Activated CD4-positive, alpha-beta memory T cell treated with anti-CD3 and anti-CD28 coated beads, Interleukin-2, amount 10 ng/mL, durations not matched to agents 7 days and 5 days (primary cell): Measurements from ENCODE around the gene WIPF1. TPM values are rescaled to one million over a fixed set of nuclear protein-coding genes. Genes with fewer than 3 reads are reported as not detected.

Source experiments
- CTCF ChIA-PET: fragments of 350-600 bp; sonication (Branson Sonifier 250); formaldehyde crosslinking; loops from one replicate; lab custom pipeline; 2021; ENCODE audit warnings: antibody characterized with exemption, inconsistent platforms; lab: Charles Lee
- POLR2A ChIA-PET: fragments of 350-600 bp; sonication (Branson Sonifier 250); formaldehyde crosslinking; loops from one replicate; lab custom pipeline; 2021; ENCODE audit warnings: antibody characterized with exemption; lab: Charles Lee
- DNase-seq: peaks from one replicate; pipeline ENCODE4 v3.0.0-alpha.2; 2020
- H3K27ac Mint-ChIP-seq: one replicate; pipeline ENCODE4 v1.8.0; 2021; ENCODE audit warnings: mild to moderate bottlenecking, mixed read lengths
- H3K27me3 Mint-ChIP-seq: one replicate; pipeline ENCODE4 v1.8.0; 2021; ENCODE audit warnings: mixed read lengths
- H3K36me3 Mint-ChIP-seq: one replicate; pipeline ENCODE4 v1.8.0; 2021; ENCODE audit warnings: low read depth, mixed read lengths
- H3K4me1 Mint-ChIP-seq: one replicate; pipeline ENCODE4 v1.8.0; 2021; ENCODE audit warnings: mixed read lengths
- H3K4me3 Mint-ChIP-seq: one replicate; pipeline ENCODE4 v1.8.0; 2021; ENCODE audit warnings: mild to moderate bottlenecking, mixed read lengths
- H3K9me3 Mint-ChIP-seq: one replicate; pipeline ENCODE4 v1.8.0; 2021; ENCODE audit warnings: mixed read lengths
- total RNA-seq, 2 experiments: library from RNA; stranded (reverse); gene quantifications; one replicate each; pipeline ENCODE4 v1.2.3, GENCODE V29; 2021

The WIPF1 gene
- total RNA-seq, 2 experiments from 2014 or later = 574 to 590 TPM

GRCh38 chr2:174586418-174587295 is 10.9 kb downstream of the WIPF1 start:
- Mint-ChIP-seq H3K4me3 (no peak overlapping the region), H3K36me3 (peaks cover 81% of the 10 kb centered on the region)
- no peak for DNase-seq

GRCh38 chr2:174585657-174586252 is 11.8 kb downstream of the WIPF1 start:
- no peak overlapping the region for H3K4me3 Mint-ChIP-seq
- POLR2A ChIA-PET = interaction anchor here (17.5 kb wide), 1 partner anchor 10 kb away, joined by 204 read pairs; the partner anchor contains the start of gene WIPF1
- H3K4me1 Mint-ChIP-seq = peaks cover 88% of the 10 kb centered on the region
- DNase-seq = no peak
- H3K9me3 Mint-ChIP-seq = no peaks in the 10 kb centered on the region
- CTCF ChIA-PET = interaction anchor here (1.2 to 2.0 kb wide), 3 partner anchors 8 to 17 kb away, joined by 3 to 5 read pairs (median 4); partner anchors contain the start of gene WIPF1
- H3K36me3 Mint-ChIP-seq = peaks cover 81% of the 10 kb centered on the region
- peak overlapping the region; percentile 66 for H3K27ac Mint-ChIP-seq
- no peaks in the 10 kb centered on the region for H3K27me3 Mint-ChIP-seq

More at GRCh38 chr2:174586418-174587295, 10.9 kb downstream of the WIPF1 start:
- peak overlapping the region; percentile 69 for H3K27ac Mint-ChIP-seq
- H3K27me3 Mint-ChIP-seq = no peaks in the 10 kb centered on the region
- POLR2A ChIA-PET = interaction anchor here (1.1 to 17.5 kb wide), 4 partner anchors 9 to 32 kb away, joined by 3 to 204 read pairs (median 4); partner anchors contain the start of gene WIPF1
- H3K9me3 Mint-ChIP-seq = no peaks in the 10 kb centered on the region
- peaks cover 90% of the 10 kb centered on the region for H3K4me1 Mint-ChIP-seq
- CTCF ChIA-PET = interaction anchor here (1.2 to 1.4 kb wide), 4 partner anchors 9 to 111 kb away, joined by 3 to 4 read pairs (median 3); partner anchors contain the start of gene WIPF1

DNA sequence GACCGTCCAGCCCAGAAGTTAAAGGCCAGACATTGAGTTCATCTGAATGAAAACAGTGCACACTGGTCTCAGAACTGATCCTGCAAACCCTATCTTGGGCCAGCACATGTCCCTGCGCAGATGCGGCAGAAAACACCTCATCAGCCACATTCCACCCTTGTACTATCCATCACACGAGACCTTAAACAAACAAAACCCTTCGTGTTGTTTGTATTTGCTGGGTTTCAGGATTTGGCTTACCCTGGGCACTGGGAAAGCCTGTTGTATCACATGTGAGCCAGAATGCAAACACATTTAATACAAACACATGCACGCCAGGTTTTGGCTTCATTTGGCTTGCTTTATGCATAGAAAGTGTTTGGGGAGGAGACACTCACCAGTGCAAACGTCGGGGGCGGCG is 12.5 kb downstream of the WIPF1 start:
- Mint-ChIP-seq H3K4me3 (no peak overlapping the region), H3K9me3 (no peaks in the 10 kb centered on the region), H3K4me1 (peaks cover 89% of the 10 kb centered on the region), H3K36me3 (peaks cover 82% of the 10 kb centered on the region), H3K27ac (no peak overlapping the region), H3K27me3 (no peaks in the 10 kb centered on the region)
- DNase-seq = no peak
- ChIA-PET CTCF (interaction anchor here (2.0 kb wide), 1 partner anchor 18 kb away, joined by 5 read pairs; no protein-coding TSS in a partner anchor), POLR2A (interaction anchor here (17.5 kb wide), 1 partner anchor 11 kb away, joined by 204 read pairs; the partner anchor contains the start of gene WIPF1)

DNA sequence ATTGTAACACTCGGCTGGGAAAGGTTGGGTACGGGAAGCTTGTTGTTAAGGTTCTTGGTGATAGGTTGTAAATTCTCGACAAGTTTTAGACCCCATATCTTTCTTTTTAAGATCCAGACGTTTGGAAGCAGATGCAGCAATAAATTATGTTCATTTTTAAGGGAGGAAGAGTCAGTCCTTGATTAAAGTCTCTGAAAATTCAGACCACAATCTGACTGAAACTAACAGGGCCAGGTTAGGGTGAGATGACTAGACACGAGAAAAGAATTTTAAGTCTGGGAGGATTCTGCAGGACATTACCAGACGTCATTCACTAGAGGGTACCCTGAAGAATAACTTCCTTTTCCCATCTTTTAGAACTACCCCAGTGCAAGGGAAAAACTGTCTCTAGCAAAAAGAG is 16.1 kb downstream of the WIPF1 start:
- H3K9me3 Mint-ChIP-seq = no peaks in the 10 kb centered on the region
- H3K4me1 Mint-ChIP-seq = peaks cover 79% of the 10 kb centered on the region
- peak overlapping the region; percentile 47 for H3K27ac Mint-ChIP-seq
- no peak overlapping the region for H3K4me3 Mint-ChIP-seq
- H3K36me3 Mint-ChIP-seq = peaks cover 85% of the 10 kb centered on the region
- CTCF ChIA-PET = interaction anchor here (0.9 to 11.6 kb wide), 6 partner anchors 22 to 116 kb away, joined by 3 to 85 read pairs (median 4); no protein-coding TSS in a partner anchor
- DNase-seq = no peak
- H3K27me3 Mint-ChIP-seq = no peaks in the 10 kb centered on the region
- POLR2A ChIA-PET = interaction anchor here (0.9 to 17.5 kb wide), 5 partner anchors 14 to 106 kb away, joined by 4 to 204 read pairs (median 4); partner anchors contain the start of gene WIPF1

GRCh38 chr2:174580951-174581350 is 16.7 kb downstream of the WIPF1 start:
- ChIA-PET CTCF (interaction anchor here (0.6 to 11.6 kb wide), 5 partner anchors 72 to 121 kb away, joined by 3 to 85 read pairs (median 5); no protein-coding TSS in a partner anchor), POLR2A (interaction anchor here (0.8 to 17.5 kb wide), 4 partner anchors 15 to 107 kb away, joined by 3 to 204 read pairs (median 5); partner anchors contain the start of gene WIPF1)
- no peak overlapping the region for H3K4me3 Mint-ChIP-seq
- peaks cover 77% of the 10 kb centered on the region for H3K4me1 Mint-ChIP-seq
- no peaks in the 10 kb centered on the region for H3K27me3 Mint-ChIP-seq
- DNase-seq = no peak
- no peak overlapping the region for H3K27ac Mint-ChIP-seq
- peaks cover 86% of the 10 kb centered on the region for H3K36me3 Mint-ChIP-seq
- no peaks in the 10 kb centered on the region for H3K9me3 Mint-ChIP-seq

- ChIA-PET POLR2A (interaction anchor here (1.0 to 17.5 kb wide), 4 partner anchors 18 to 104 kb away, joined by 3 to 204 read pairs (median 6); partner anchors contain the start of gene WIPF1), CTCF (interaction anchor here (0.8 to 11.6 kb wide), 14 partner anchors 8 to 121 kb away, joined by 3 to 85 read pairs (median 6); no protein-coding TSS in a partner anchor)
- Mint-ChIP-seq H3K4me1 (peaks cover 78% of the 10 kb centered on the region), H3K9me3 (no peaks in the 10 kb centered on the region), H3K36me3 (peaks cover 91% of the 10 kb centered on the region), H3K4me3 (no peak overlapping the region), H3K27me3 (no peaks in the 10 kb centered on the region), H3K27ac (no peak overlapping the region)
- peak; percentile 57 for DNase-seq
These were observed 19.5 kb downstream of the WIPF1 start for GRCh38 chr2:174577967-174578589.

- POLR2A ChIA-PET = interaction anchor here (17.5 kb wide), 1 partner anchor 20 kb away, joined by 204 read pairs; the partner anchor contains the start of gene WIPF1
- Mint-ChIP-seq H3K4me1 (peaks cover 74% of the 10 kb centered on the region), H3K9me3 (no peaks in the 10 kb centered on the region)
These were observed 22.4 kb downstream of the WIPF1 start for GRCh38 chr2:174575124-174575776.

DNA sequence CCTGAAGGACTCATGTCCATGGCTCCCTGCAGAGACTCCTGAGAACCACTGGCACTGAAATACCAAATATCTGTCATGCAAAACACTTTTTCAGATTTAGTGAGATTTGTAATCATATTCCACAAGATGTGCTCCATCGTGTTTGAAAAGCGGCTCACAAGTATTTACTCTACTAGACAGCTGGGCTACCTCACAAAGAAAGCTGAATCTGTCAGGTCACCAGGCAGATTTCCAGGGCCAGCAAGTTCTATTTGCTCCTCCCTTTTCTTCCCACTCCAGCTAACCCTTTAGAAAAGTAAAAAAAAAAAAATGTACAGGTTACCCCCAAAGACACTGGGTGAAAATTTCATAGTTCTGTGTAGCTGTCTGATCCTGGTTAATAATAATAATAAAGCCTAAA is 22.9 kb downstream of the WIPF1 start:
- Mint-ChIP-seq H3K27ac (peak overlapping the region; percentile 35), H3K36me3 (peaks cover 93% of the 10 kb centered on the region), H3K4me1 (peaks cover 76% of the 10 kb centered on the region), H3K4me3 (no peak overlapping the region), H3K9me3 (no peaks in the 10 kb centered on the region), H3K27me3 (no peaks in the 10 kb centered on the region)
- CTCF ChIA-PET = interaction anchor here (0.6 to 11.6 kb wide), 5 partner anchors 23 to 121 kb away, joined by 3 to 85 read pairs (median 5); partner anchors contain the start of gene WIPF1
- DNase-seq = no peak
- POLR2A ChIA-PET = interaction anchor here (17.5 kb wide), 1 partner anchor 21 kb away, joined by 204 read pairs; the partner anchor contains the start of gene WIPF1

More at GRCh38 chr2:174575124-174575776, 22.4 kb downstream of the WIPF1 start:
- no peaks in the 10 kb centered on the region for H3K27me3 Mint-ChIP-seq
- H3K27ac Mint-ChIP-seq = peak overlapping the region; percentile 14
- CTCF ChIA-PET = interaction anchor here (0.6 to 11.6 kb wide), 5 partner anchors 20 to 1696 kb away, joined by 3 to 85 read pairs (median 3); no protein-coding TSS in a partner anchor
- DNase-seq = no peak
- H3K4me3 Mint-ChIP-seq = no peak overlapping the region
- H3K36me3 Mint-ChIP-seq = peaks cover 93% of the 10 kb centered on the region

DNA sequence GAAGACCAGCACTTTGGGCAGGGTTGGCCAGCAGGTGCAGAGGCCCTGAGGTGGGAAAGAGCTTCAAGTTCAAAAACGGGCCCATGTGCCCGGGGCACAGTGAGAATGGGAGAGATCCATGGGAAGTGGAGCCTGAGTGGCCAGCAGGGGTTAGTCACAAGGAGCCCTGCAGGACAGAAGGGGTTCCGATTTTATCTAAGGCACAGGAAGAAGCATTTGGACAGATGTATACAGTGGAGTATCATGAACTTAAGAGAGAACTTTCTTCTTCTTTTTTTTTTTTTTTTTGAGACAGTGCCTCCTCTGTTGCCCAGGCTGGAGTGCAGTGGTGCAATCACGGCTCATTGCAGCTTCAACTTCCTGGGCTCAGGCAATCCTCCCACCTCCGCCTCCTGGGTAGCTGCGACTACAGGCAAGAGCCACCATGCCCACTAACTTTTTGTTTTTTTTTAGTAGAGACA is 24.0 kb downstream of the WIPF1 start:
- Mint-ChIP-seq H3K36me3 (peaks cover 93% of the 10 kb centered on the region), H3K9me3 (no peaks in the 10 kb centered on the region), H3K27me3 (no peaks in the 10 kb centered on the region), H3K27ac (peak overlapping the region; percentile 24), H3K4me3 (no peak overlapping the region), H3K4me1 (peaks cover 77% of the 10 kb centered on the region)
- peak; percentile 39 for DNase-seq
- ChIA-PET CTCF (interaction anchor here (0.7 to 11.6 kb wide), 5 partner anchors 20 to 956 kb away, joined by 3 to 85 read pairs (median 5); partner anchors contain the start of gene WIPF1), POLR2A (interaction anchor here (17.5 kb wide), 1 partner anchor 22 kb away, joined by 204 read pairs; the partner anchor contains the start of gene WIPF1)

DNA sequence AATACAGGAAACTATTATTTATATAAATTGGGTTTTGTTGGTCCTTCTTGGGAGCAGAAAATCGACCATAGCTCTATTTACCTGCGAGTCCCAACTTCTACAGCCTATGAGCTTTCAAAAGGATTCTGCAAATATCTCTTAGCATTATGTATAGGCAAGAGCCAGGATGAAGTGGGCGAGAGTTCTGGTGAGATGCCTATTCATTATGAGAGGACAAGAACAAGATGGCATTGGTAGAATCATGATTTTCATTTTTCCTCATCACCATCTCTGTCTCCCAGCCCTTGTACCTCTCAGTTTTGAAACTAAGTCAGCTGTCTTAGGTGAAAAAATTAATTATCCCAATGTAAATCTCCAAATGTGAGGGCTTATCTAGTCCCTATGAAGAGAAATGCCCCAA is 25.0 kb downstream of the WIPF1 start:
- ChIA-PET CTCF (interaction anchor here (0.9 to 11.6 kb wide), 2 partner anchors 94 to 116 kb away, joined by 3 to 85 read pairs; no protein-coding TSS in a partner anchor), POLR2A (interaction anchor here (17.5 kb wide), 1 partner anchor 23 kb away, joined by 204 read pairs; the partner anchor contains the start of gene WIPF1)
- H3K27me3 Mint-ChIP-seq = no peaks in the 10 kb centered on the region
- H3K9me3 Mint-ChIP-seq = no peaks in the 10 kb centered on the region
- no peak for DNase-seq
- no peak overlapping the region for H3K4me3 Mint-ChIP-seq
- H3K4me1 Mint-ChIP-seq = peaks cover 77% of the 10 kb centered on the region
- H3K36me3 Mint-ChIP-seq = peaks cover 92% of the 10 kb centered on the region
- H3K27ac Mint-ChIP-seq = peak overlapping the region; percentile 50
